ENCODE results near the gene DPYSL4. TPM values are rescaled to one million over a fixed set of nuclear protein-coding genes. Genes with fewer than 3 reads are reported as not detected.
"Not testable (repeated sequence)": the region's sequence is repeated elsewhere in the genome, so short reads cannot be mapped to it uniquely, and the experiment has no call there.

DPYSL4 gene
- total RNA-seq, 1 donor from 2014 or later: 31.7 TPM

DNA sequence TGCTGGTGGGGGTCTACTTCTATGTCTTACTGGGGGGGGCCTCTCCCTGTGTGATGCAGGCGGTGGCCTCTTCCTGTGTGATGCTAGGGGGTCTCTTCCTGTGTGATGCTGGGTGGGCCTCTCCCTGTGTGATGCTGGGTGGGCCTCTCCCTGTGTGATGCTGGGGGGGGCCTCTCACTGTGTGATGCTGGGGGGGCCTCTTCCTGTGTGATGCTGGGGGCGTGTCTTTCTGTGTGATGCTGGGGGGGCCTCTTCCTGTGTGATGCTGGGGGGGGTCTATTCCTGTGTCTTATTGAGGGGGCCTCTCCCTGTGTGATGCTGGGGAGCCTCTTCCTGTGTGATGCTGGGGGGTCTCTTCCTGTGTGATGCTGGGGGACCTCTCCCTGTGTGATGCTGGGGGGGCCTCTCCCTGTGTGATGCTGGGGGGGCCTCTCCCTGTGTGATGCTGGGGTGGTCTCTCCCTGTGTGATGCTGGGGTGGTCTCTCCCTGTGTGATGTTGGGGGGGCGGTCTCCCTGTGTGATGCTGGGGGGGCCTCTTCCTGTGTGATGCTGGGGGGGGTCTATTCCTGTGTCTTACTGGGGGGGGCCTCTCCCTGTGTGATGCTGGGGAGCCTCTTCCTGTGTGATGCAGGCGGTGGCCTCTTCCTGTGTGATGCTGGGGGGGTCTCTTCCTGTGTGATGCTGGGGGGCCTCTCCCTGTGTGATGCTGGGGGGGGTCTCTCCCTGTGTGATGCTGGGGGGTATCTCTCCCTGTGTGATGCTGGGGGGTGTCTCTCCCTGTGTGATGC lies 25.7 kb upstream of the DPYSL4 start:
- DNase-seq; intact Hi-C loops (cut with DNase I); ATAC-seq (ENCODE audit: poor library complexity): not testable (repeated sequence)

DNA sequence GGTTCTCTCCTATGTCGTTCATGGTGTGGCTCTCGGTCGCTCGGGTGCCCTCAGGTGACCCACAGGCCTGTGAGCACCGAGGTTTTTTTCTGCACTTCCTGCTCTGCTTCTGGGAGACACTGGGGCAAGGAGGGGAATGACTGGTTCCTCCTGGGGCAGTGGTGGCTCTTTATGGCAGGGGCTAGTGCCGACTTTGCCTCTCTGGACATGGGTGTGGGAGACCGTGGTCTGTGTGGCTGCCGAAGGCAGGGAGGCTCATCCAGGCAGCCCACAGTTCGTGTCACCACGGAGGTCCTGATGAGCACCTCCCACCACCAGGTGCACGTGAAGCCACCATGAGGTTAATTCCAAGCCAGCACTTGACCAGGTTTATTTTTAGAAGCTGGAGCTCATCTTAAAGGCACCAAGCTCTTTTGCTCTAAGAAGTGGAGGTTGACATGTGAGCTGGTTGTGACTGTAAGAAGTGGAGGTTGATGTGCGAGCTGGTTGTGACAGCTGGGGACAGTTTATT lies 24.7 kb upstream of the DPYSL4 start:
- ATAC-seq (ENCODE audit: poor library complexity): peak; percentile 67
- intact Hi-C loops (cut with DNase I): no loop called here
- DNase-seq: peak; percentile 35

DNA sequence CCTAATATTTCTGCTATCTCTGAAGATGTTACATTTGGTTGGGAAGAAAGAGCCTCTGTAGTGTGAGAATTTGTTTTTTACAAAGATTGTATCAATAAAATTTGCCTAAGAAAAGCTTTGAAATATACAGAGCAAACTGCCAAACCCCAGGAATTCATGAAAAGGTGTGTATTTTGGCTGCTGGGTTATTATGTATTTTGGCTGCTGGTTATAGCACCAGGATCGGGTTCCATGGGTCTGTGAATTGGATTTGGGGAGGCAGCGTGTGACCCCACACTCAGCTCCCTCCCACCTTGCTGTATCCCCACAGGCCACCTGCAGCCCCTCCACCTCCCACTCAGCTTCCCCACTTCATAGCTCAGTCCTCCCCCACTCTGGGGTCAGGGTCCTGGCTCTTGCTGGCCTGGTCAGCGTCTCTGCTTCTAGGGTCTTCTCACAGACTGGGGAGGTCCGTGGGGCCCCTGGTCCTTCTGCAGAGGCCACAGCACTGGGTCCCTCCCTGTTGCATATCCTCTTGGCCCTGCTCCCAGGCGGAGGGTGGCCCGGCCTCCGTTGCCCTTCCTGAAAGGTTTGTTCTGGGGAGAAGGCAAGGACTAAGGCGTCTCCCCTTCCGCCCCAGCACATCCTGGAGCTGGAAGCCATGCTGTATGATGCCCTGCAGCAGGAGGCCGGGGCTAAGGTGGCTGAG lies 24.0 kb upstream of the DPYSL4 start:
- peak; percentile 59 for ATAC-seq (ENCODE audit: poor library complexity)
- intact Hi-C loops (cut with DNase I): no loop called here
- peak; percentile 61 for DNase-seq

DNA sequence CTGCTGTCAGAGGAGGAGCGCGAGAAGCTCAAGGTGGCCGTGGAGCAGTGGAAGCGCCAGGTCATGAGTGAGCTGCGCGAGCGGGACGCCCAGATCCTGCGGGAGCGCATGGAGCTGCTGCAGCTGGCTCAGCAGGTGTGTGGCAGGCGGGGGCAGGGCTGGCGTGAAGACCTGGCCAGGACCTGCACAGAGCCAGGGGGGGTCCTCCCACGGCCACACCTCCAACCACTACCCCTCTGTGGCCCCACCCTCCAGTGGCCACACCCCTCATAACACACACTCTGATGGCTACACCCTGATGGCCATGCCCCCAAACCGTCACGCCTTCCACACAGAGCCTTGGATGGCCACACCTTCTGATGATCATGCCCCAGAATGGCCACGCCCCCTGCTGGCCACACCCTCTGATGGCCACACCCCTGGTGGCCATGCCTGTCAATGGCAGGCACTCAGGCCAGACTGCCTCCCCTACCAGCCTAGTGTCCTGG lies 23.4 kb upstream of the DPYSL4 start:
- ATAC-seq (ENCODE audit: poor library complexity) (peak; percentile 50), DNase-seq (peak; percentile 48)
- intact Hi-C loops (cut with DNase I): no loop called here

DNA sequence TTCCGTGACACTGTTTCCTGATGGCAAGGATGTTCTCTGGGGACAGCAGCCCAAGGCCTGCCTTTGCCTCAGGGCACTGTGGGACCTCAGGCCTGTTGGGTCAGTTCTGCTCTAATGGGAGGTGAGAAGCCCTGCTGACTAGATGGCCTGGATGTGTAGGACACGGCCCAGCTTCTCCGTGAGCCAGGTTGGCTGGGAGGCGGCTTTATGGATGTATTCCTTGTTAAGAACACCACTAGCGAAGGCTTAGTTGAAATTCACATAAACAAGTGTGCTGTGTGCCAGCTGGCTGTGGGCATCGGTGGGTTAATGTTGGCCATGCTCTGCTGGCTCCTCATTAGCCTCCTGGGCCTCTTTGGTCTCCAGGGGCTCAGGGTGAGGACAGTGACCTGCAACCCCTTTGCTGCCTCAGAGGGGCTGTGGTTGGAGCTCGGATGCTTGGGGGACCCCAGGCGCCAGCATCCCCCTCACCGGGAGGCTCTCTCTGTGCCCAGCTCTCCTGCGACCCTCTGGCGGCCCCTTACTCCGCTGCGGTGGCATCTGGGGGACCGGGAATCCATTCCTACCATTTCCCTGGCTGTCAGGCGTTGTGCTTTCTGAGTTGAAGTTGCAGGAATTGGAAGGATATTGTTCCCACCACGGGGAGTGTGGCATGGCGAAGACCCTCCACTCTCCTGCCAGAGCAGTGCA lies 22.8 kb upstream of the DPYSL4 start:
- ATAC-seq (ENCODE audit: poor library complexity) (no peak), DNase-seq (peak; percentile 28)
- intact Hi-C loops (cut with DNase I): no loop called here

DNA sequence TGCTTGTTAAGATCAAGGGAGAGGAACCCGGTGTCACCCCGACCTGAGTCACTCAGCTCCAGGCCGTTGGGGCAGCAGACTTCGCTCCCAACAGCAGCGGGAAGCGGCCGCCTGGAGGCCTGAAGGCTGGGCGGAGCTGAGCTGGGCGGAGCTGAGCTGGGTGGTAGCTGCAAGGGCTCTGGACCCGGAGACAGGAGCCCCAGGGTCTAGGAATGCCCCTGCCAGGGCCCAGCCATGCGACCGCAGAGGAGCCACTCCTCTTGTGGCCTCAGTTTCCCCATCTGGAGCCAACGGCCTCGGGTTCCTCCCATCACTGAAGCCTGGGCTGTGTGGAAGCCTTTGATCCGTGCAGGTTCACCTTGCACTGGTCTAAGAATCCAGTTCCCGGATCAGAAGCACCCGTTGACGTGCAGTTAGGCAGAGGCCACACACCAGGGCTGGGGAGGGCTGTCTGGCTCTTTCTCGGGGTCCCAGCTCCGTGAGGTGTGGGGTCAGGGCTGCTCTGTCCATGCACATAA lies 21.9 kb upstream of the DPYSL4 start:
- DNase-seq (peak; percentile 34), ATAC-seq (ENCODE audit: poor library complexity) (no peak)
- intact Hi-C loops (cut with DNase I): no loop called here

DNA sequence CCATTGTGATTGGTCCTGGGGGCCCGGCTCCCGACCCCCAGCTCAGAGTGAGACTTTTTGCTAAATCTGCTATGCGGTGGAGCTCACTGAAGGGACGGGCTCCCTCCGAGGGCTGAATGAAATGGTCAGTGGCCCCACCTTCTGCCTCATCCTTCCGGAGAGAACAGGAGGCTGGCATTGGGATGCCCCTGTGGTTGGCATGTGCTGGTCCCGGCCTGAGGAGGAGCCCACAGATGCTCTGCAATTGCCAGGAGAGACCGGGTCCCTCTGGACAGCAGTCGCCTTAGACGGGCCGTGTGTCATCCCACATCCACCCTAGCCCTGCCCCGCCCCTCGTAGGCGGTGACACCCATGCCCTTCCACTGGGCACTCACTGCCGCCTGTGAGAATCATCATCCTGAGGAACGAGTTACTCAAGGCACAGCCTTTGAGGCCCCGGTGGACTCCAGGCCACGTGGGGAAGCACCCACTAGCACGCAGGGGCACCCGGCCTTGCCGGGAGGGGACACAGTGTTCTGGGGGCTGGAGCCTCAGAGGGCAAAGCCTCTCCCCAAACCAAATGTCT lies 21.2 kb upstream of the DPYSL4 start:
- DNase-seq (peak; percentile 25), ATAC-seq (ENCODE audit: poor library complexity) (no peak)
- intact Hi-C loops (cut with DNase I): no loop called here

DNA sequence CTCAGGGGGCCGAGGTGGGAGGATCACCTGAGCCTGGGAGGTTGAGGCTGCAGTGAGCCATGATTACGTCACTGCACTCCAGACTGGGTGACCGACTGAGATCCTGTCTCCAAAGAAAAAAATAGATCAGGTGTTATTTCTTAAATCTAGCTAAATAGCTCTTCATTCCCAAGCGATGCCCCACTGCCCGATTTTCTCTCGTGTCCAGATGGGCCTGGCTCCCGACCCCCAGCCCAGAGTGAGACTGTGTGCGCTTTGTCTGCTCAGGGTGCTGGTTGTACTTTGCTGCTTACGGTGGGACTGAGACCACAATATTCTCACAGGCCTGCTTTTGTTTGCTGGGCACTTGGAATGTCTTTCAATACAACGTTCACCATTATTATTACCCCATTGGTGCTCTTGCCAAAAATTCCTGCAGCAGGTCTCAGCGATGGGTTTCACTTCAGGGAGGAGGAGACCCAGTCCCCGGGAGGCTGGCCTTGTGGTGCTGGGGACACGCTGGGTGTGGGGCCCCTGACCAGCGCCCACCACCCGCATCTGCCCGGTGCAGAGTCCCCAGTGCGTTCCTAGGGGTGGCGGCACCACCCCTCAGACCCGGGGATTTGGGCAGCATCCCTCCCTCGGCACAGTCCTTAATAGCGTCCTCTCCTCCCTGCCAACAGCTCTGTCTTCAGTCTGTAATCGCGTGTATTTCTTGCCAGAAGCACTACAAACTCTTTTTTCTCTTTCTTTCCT lies 20.4 kb upstream of the DPYSL4 start:
- DNase-seq: peak; percentile 23
- intact Hi-C loops (cut with DNase I): no loop called here
- ATAC-seq (ENCODE audit: poor library complexity): no peak

DNA sequence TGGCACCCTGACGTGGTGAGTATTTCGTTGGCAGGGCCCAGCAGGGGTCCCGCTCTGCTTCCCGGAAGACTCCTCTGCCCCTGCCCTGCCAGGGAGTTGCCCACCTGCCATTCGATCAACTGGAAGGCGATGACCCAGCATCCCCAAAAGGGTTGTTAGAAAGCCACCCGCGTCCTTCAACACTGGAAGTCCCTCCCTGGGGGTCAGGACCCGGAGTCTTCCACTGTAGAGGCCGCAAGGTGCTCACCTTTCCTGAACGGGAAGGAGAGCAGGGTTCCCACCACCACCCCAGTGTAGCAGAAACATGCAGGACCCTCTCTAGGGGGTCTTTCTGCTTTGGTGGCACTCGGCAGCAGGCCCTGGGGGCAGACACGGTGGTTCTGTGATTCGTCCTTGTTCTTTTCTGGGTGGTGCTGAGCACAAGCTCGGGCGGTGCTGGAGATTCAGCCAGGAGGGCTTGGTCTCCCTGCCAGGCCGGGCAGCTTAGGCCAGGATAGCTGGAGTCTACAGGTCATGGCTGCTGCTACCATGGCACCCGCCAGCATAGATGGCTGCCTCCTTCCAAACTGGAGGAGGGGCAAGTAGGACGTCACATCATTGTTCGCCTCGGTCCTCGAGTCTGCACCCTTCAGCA lies 19.6 kb upstream of the DPYSL4 start:
- intact Hi-C loops (cut with DNase I): no loop called here
- DNase-seq: peak; percentile 12
- ATAC-seq (ENCODE audit: poor library complexity): no peak

DNA sequence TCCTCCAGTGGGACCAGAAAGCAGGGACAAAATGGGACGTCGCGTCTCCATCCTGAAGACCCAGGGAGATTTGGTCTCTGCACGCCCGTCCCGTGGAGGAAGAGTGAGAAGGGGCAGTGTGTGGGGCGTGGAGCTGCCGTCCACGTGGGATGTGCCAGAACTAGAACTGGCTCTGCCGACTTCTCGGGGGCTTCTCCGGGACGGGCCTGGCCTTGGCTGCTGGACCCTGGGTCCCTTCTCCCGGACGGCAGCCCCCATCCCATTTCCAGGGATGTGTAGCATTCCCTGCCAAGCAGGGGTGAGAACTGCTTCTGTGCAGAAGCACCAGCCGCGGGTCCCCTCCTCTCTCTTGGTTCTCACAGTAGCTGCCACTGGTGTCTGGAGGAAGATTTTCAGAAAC lies 18.8 kb upstream of the DPYSL4 start:
- ATAC-seq (ENCODE audit: poor library complexity) (no peak), DNase-seq (peak; percentile 26)
- intact Hi-C loops (cut with DNase I): no loop called here

DNA sequence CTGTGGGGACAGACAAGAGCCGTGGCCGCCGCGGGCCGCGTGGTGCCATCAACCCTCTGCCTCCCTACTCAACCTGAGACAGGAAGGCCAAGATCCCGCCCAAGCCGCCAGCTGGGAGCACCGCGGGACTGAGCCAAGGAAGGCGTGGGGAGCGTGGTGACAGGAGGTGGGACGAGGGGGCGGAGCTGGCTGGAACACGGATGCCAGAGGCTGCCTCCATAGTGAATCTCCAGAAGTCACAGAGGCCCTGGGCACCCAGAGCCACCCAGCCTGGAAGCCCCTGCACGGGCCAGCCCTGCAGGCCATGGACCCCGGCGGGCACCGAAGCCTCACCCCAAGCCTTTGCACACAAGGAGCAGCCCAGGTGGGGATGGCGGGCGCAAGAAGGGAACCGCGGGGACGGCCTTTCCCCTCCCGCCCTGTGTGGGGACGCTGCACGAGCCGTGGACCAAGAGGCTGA lies 18.1 kb upstream of the DPYSL4 start:
- DNase-seq: peak; percentile 33
- intact Hi-C loops (cut with DNase I): no loop called here

DNA sequence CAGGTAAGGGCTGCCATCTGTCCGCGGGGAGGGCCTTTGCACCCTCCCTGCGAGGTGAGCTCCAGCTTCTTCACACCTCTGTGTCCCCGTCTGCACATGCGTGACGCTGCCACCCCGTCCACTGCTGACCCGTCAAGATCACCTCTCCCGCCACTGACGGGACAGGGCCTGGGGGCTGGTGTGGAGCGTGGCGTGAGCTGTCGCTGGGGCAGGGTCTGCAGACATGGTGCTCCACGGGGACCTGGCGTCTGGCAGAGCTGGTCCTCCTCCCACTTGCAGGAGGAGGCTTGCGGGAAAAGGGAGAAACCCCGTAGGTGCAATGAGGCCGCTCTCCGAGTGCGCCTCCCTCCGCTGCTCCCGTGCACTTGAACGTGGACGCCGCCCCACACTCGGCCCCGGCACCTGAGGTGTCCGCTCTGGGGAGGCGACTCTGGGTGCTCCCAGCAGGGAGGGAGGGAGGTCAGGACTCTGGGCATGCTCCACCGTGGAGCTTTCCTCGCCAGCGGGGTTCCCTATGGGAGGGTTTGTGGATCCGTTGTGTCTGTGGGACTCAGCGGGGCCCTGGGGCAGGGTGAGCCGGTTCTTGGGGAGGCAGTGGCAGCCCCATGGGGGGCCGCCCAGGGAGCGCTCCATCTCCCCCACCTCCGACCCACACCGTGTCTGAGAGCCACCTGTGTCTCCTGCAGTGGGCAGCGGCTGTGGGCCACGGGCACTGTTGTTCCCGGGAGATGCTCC lies 17.6 kb upstream of the DPYSL4 start:
- peak; percentile 35 for DNase-seq
- intact Hi-C loops (cut with DNase I): no loop called here

More for the DNA sequence above, 18.1 kb upstream of the DPYSL4 start:
- ATAC-seq (ENCODE audit: poor library complexity): no peak

DNA sequence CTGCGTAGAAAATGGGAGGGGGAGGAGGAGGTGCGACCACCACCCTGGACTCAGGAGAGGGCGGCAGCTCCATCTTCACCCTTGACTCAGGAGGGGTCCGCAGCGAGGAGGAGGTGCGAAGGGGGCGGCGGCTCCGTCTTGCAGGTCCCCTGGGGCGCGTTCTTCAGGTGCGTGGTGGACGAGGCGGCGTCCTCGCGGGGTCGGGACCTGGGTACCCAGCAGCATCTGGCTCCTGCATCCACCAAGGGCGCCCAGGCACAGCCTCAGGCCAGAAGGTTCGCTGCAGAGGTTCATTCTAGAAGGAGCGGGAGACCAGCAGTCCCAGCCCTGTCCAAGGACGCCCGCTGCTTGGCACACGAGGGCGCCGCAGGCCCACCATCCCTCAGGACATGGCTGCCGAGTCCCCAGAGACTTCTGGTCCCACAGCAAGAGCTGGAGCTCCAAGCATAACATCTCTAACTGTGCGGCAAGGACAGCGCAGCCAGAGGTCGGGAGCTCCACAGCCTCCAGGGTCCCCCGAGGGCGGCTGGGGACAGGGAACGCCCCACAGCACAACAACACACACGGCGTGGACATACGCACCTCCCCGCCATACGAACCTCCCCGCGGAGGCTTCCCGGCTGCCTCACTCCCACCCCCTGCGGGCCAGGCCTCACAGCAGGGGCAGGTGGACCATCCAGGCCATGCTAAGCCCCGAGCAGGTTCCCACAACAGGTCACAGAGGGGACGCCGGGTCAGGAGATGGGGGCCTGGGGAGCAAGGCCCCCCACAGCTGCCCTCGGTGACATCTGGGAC lies 16.8 kb upstream of the DPYSL4 start:
- DNase-seq (peak; percentile 22), ATAC-seq (ENCODE audit: poor library complexity) (no peak)
- intact Hi-C loops (cut with DNase I): no loop called here

More for the DNA sequence above, 17.6 kb upstream of the DPYSL4 start:
- no peak for ATAC-seq (ENCODE audit: poor library complexity)

DNA sequence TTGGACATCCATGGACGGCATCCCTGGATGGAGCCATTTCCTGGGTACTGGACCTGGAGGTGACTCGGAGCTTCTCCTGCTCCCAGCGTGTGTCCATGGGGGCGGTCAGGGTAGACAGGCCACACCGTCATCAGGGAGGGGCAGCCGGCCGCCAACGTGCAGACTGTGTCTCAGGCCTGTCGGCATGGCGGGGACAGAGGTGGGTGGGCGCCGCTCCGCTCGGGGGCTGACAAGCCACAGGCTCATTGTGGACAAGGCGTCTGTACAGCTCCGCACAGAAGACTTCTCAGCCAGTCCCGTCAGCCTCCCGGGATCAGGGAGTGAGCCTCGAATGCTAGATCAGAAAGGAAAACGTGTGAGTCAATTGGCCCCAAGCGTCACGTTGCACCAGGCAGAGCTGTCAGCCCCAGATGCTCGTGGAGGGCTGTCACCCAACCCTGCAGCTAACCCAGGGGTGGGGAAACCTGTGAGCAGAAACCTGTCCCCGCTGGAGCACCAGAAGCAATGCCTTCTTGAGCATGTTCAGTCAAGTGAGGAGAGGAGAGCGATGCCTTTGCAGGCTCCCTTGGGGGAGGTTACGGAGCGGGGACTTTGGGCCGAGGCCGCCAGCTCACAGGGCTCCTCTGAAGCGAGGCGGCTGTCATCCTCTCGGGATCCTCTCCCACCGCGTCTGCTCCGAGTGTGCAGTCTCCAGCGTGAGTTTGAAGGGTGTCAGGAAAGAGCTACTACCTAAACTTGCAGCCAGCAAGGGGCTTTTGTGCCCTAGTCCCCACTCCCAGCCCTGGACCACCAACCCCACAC lies 16.0 kb upstream of the DPYSL4 start:
- intact Hi-C loops (cut with DNase I): no loop called here
- DNase-seq (peak; percentile 22), ATAC-seq (ENCODE audit: poor library complexity) (no peak)

Data from Right ventricle myocardium superior (tissue), 1 donor.